ENCODE measurements around the gene ZNF382. TPM values are rescaled to one million over a fixed set of nuclear protein-coding genes. Genes with fewer than 3 reads are reported as not detected.
"Not testable (repeated sequence)": the region's sequence is repeated elsewhere in the genome, so short reads cannot be mapped to it uniquely, and the experiment has no call there.

The ZNF382 gene
- polyA plus RNA-seq: 1 to 10 TPM in 2 of 3 donors, under 1 TPM in 1; 0.77 to 1.6 (median 1.6) TPM

DNA sequence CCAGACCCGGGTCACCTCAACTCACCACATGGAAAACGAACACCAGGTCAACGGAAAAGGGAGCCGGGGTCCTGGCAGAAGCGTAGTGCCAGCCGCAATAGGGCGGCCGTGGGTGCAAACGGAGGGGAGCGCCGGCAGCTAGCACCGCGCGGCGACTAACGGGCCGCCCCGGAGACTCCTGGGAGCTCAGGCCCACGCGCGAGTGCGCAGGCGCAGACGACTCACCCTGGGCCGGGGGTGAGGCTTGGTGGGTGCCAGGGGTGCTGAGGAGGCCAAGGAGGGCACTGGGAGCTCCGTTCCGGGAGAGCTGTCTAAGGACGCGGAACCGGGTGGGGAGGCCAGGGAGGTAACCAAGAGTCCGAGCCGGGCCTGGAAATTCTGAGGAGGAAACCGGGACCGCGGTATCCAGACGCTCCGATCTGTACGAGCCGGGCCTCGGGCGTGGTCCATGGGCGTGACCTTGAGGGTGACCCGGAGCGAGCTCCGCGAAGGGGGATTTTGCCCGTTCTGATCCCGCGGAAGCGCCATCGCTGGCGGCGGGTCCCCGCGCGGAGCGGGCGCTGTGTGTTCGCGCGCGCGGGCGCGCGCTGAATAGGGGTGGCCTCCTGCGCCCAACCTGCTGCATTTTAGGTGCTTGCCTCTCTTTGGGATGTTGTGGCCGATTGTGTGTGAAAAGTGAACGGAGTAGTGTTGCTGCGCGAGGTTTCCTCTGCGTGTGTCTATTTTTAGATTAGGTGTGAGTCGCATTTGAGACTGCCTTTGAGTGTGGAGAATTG, at the start of gene ZNF382:
Gene ZNF382, plus strand, starts transcription at position 213 of the 776 bp plus-strand sequence. CDS start 4,602 bp downstream, outside the sequence.
- WGBS, 3 donors: 0 to 3% (median 1%) methylated on average over 73 of the region's 73 CpGs
- H3K27ac ChIP-seq (ENCODE audit: low read depth, low read length): no peak within 1 kb of the TSS

DNA sequence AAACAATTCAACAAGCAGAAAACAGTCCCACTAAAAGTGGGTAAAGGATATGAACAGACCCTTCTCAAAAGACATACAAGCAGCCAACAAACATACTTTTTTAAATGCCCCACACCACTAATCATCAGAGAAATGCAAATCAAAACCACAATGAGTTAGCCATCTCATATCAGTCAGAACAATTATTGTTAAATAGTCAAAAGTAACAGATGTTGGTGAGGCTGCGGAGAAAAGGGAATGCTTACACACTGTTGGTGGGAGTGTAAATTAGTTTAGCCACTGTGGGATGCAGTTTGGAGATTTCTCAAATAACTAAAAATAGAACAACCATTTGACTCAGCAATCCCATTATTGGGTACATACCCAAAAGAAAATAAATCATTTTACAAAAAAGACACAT, 40.7 kb upstream of the ZNF382 start:
- H3K27ac ChIP-seq (ENCODE audit: low read depth, low read length): no peak overlapping the region
- WGBS, 3 donors: 91 to 100% (median 100%) methylated on average over 1 of the region's 1 CpG

DNA sequence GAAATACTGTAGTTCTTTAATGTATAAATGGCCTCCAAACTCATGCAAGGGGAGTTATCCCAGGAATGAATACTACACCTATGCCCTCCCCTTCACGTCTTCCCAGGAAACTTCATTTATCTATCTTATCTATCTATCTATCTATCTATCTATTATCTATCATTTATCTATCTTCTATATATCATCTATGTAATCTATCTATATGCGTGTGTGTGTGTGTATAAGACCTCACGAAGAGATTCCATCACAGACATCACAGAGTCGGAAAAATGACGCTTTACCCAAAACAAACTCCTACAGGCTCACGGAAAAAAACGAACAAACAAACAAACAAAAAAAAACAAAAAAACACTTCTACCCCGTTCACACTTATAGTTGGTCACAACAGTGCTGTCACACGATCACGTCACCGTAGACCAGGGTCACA, 32.5 kb upstream of the ZNF382 start:
- H3K27ac ChIP-seq (ENCODE audit: low read depth, low read length): no peak overlapping the region
- 1 to 2% (median 2%) methylated on average over 11 of the region's 11 CpGs for WGBS, 3 donors

DNA sequence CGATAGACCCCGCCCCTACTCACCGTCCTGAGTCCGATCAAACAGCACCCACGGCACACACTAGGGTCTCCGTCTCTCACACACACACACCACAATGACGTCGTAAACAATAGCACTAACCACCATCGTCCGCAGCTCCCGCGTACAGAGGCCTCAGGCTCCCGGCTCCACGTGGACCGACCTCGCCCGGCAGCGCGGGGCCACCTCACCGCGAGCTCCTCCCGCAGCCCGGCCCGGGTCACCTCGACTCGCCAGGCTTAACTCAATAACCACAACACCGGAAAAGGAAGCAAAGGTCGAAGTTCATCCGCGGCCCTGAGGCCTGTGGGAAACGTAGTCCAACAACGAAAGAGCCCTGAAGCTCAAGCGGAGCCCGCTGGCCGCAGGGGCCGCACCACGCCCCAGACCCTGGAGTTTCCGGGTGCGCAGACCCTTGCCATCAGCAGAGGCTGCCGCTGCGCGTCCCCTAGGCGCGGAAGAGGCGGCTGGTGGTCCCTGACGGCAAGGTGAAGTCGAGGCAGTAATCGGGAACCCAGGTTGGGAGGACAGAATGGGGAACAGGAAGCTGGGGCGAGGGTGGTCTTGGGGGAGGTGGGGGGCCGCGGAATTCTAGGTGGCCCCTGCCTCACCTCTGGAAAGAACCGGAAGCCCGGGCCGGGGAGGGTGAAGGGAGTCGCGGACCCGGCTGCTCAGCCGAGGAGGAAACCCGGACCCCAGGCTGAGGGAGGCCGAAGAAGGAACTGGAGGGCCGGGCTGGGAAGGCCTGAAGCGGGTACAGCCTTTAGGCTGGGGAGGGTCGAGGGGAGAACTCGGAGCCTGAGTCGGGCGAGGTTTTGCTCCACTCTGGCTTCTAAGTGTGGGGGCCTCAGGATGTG, 31.9 kb upstream of the ZNF382 start, which contains the start of gene ZNF529:
Gene ZNF529, minus strand, starts transcription at position 273 of the 875 bp plus-strand sequence. CDS start 946 bp downstream, outside the sequence.
- WGBS, 3 donors: 0 to 1% (median 1%) methylated on average over 64 to 66 of the region's 66 CpGs
- H3K27ac ChIP-seq (ENCODE audit: low read depth, low read length): no peak within 1 kb of the TSS

DNA sequence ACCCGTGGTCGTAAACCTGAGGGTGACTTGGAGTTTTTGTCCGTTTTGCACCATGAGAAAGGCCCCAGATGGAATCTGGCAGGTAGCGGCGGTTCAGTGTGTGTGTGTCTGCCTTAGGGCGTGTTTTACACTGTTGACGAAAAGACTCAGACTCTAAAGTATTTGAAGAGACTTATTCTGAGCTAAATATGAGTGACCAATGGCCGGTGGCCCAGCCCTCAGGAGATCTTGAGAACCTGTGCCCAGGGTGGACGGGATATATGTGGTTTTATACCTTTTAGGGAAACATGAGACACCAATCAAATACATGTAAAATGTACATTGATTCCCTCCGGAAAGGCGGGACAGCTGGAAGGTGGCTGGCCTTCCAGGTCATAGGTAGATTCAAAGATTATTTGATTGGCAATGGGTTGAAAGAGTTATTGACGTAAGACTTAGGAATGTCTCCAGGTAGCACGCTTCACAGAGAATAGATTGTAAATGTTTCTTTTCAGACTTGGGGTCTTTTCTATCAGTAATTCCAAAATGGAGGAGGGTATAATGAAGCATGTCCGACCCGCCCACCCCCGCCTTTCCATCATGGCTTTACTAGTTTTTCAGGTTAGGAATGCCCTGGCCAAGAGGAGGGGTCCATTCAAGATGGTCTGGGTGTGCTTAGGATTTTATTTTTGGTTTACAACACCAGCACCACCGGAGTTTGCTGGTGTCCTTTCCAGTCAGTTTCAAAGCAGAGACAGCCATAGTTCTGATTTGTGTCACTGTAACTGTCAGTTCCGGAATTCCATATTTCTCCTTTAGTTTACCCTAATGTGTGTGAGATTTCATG, 31.0 kb upstream of the ZNF382 start:
- 13 to 34% (median 30%) methylated on average over 18 of the region's 18 CpGs for WGBS, 3 donors
- H3K27ac ChIP-seq (ENCODE audit: low read depth, low read length): no peak overlapping the region

DNA sequence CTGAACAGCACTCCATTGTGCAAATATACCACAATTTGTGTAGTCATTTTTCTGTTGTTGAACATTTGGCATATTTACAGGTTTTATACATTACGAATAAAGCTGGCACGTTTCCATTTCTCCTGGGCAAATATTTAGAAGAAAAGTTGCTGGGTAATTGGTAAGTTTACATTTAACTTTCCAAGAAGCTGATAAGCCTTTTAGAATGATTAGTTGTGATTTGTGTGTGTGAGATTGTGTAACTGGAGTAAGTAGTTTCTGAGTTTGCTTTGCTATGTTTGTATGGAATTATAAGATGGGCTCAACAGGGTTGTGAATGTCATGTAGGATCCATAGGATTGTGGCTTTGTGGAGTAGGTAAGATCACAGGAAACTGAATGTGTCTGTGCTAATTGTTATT, 30.4 kb upstream of the ZNF382 start:
- WGBS, 3 donors: 19 to 84% (median 69%) methylated on average over 2 of the region's 2 CpGs
- H3K27ac ChIP-seq (ENCODE audit: low read depth, low read length): no peak overlapping the region

DNA sequence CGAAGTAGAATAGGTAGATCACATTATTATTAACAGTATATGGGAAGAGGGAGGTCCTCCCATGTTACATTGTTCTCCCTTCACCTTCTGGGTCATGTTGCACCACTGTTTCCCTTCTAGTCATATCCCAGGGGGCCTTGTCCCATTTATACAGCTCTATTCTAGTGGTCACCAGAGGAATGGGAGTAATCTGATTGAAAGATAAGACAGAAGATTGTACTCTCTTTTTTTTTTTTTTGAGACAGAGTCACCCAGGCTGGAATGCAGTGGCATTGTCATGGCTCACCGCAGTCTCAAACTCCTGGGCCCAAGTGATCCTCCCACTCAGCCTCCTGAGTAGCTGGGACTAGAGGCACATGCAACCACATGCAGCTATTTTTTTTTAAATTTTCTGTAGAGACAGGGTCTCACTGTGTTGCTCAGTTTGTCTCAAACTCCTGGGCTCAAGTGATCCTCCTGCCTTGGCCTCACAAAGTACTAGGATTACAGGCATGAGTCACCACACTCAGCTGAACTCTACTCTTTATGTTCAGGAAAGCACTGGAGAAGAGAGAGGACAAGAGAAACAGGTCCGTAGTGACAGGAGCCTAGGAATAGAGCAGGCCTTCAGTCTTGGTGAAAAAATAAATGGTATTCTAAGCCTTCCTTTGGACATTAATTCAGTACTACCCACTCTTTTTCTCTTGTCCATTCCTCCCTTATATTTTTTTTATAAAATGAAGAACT, 27.7 kb upstream of the ZNF382 start:
- no peak overlapping the region for H3K27ac ChIP-seq (ENCODE audit: low read depth, low read length)
- WGBS, 3 donors: 93 to 98% (median 96%) methylated on average over 3 of the region's 3 CpGs

DNA sequence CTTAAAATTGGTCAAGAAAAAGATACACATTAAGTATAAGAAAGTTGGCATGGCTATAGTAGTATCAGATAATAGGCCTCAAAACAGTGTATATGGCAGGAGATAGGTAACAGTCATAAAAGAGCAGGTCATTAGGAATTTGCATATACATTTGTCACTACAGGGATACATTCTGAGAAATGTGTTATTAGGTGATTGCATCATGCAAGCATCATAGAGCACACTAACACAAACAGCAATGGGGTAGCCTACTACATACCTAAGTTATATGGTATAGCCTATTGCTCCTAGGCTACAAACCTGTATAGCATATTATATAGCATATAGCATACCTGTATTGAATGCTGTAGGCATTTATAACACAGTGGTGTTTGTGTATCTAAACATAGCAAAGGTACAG, 25.9 kb upstream of the ZNF382 start:
- H3K27ac ChIP-seq (ENCODE audit: low read depth, low read length): no peak overlapping the region

DNA sequence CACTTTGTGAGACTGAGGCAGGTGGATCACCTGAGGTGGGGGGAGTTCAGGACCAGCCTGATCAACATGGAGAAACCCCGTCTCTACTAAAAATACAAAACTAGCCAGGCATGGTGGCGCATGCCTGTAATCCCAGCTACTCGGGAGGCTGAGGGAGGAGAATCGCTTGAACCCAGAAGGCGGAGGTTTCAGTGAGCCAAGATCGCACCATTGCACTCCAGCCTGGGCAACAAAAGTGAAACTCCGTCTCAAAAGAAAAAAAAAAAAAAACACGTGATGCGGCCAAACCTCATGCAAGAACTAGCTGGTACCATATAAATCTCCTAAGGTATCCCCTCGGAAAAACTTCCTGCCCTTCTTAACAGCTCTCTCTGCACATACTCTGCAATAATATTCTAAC, 2.4 kb upstream of the ZNF382 start:
- 91 to 96% (median 93%) methylated on average over 8 to 10 of the region's 10 CpGs for WGBS, 3 donors
- H3K27ac ChIP-seq (ENCODE audit: low read depth, low read length): not testable (repeated sequence)

DNA sequence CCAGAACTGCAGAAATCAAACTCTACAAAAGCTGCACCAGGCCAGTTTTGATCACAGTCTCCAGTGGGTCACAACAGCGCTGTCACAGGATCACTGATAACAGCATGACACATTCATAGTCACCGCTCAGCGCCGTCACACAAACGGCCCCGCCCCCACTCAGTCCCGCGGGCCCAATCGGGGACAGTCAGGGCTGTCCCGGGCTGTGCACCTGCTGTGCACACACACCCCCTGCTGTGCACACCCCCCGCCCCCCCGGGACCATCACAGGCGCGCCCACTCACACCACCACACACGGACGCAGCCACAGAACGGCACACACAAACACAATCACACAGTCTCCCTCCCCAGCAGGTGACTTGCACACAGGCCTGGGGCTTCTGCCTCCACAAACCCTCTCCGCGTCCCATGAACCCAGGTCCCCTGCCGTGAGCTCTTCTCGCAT, 435 bp upstream of the ZNF382 start:
- WGBS, 3 donors: 0 to 1% (median 1%) methylated on average over 21 of the region's 21 CpGs
- no peak overlapping the region for H3K27ac ChIP-seq (ENCODE audit: low read depth, low read length)

DNA sequence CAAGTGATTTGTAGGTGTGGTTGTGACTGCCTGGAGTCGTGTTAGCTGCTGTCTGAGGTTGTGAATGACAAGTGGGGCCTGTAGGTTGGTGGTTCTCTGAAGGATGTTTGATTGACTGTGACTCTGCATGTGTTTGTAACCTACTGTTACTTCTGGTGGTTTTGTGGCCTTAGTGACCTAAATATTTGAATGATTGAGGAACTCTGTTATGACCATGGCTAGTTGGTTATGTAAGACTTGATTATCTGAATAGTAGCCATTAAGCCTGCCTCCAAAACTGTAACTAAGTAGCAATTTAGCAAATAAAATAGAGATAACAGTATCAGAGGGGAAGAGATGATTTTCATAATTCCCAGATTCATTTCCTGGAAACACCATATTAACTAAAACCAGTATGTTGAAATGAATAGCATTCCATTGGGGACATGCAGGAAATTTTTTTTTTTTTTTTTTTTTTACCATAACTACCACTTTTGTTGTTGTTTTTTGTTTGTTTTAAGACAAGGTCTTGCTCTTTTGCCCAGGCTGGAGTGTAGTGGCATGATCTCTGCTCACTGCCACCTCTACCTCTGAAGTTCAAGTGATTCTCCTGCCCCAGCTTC, 865 bp downstream of the ZNF382 start:
- WGBS, 3 donors: 0 to 2% (median 0%) methylated on average over 1 of the region's 1 CpG
- H3K27ac ChIP-seq (ENCODE audit: low read depth, low read length): no peak overlapping the region

DNA sequence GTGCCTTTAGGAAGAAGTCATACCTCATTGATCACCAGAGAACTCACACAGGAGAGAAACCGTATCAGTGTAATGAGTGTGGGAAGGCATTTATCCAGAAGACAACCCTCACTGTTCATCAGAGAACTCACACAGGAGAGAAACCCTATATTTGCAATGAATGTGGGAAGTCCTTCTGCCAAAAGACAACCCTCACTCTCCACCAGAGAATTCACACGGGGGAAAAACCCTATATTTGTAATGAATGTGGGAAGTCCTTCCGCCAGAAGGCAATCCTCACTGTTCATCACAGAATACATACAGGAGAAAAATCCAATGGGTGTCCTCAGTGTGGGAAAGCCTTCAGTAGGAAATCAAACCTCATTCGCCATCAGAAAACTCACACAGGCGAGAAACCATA, 21.9 kb downstream of the ZNF382 start:
- 96% methylated on average over 5 of the region's 5 CpGs for WGBS, 3 donors
- H3K27ac ChIP-seq (ENCODE audit: low read depth, low read length): no peak overlapping the region

DNA sequence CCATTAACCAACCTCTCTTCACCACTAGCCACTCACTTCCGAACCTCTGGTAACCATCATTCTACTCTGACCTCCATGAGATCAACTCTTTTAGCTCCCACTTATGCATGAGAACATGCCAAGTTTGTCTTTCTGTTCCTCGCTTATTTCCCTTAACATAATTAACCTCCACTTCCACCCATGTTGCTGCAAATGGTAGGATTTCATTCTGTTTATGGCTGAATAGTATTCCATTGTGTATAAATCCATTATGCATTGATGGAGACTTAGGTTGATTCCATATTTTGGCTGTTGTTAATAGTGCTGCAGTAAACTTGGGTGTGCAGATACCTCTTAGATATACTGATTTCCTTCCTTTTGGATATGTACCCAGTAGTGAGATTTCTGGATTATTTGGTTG, 30.2 kb downstream of the ZNF382 start:
- 96 to 98% (median 97%) methylated on average over 2 of the region's 2 CpGs for WGBS, 3 donors

DNA sequence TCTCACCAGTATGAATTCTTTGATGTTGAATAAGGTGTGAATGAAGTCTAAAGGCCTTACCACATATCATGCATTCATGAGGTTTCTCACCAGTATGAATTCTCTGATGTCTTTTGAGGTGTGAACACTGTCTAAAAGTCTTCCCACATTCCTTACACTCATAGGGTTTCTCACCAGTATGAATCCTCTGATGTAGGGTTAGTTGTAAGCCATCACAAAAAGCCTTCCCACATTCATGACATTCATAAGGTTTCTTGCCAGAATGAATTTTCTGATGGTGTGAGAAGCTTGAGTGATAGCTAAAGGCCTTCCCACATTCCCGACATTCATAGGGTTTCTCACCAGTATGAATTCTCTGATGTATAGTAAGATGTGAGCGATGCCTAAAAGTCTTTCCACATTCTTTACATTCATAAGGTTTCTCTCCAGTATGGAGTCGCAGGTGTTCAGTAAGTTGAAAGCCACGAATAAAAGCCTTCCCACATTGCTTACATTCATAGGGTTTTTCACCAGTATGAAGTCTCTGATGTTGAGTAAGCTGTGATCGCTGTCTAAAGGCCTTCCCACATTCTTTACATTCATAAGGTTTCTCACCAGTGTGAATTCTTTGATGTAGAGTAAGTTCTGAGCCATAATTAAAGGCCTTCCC, 33.9 kb downstream of the ZNF382 start:
- WGBS, 3 donors: 97 to 98% (median 97%) methylated on average over 5 of the region's 5 CpGs
- no peak overlapping the region for H3K27ac ChIP-seq (ENCODE audit: low read depth, low read length)

More for the DNA sequence above, 30.2 kb downstream of the ZNF382 start:
- H3K27ac ChIP-seq (ENCODE audit: low read depth, low read length): no peak overlapping the region

DNA sequence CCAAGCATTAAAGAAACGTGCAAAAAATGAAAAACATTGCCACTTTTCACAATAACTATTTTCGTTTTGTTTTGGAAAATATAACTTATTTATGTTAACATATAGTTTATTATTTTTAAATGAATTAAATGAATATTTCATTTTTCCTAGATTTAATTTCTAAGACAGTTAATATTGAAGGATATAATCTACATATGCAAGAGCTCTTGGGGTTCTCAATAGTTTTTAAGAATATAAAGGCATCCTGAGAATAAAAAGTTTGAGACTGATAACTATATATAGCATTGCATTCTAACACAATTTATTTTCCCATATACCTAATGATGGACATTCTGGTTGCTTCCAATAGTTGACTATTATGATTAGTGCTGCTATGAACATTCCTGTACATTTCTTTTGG, 41.6 kb downstream of the ZNF382 start:
- H3K27ac ChIP-seq (ENCODE audit: low read depth, low read length): no peak overlapping the region
- WGBS, 3 donors: 94 to 97% (median 96%) methylated on average over 2 of the region's 2 CpGs

DNA sequence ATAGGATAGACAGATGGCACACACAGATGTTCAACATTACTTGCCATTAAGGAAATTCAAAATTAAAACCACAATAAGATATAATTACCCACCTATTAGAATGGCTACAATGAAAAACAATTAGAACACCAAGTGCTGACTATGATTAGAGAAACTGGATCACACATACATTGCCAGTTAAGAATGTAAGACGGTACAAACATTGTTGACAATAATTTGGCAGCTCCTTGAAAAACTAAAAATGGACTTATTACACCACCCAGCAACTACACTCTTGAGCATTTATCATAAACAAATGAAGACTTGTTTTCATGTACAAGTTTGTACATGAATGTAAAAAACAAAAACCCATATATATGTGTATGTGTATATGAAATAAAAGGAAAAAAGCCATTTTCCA, 47.8 kb downstream of the ZNF382 start:
- 87 to 100% (median 88%) methylated on average over 1 of the region's 1 CpG for WGBS, 3 donors
- no peak overlapping the region for H3K27ac ChIP-seq (ENCODE audit: low read depth, low read length)

DNA sequence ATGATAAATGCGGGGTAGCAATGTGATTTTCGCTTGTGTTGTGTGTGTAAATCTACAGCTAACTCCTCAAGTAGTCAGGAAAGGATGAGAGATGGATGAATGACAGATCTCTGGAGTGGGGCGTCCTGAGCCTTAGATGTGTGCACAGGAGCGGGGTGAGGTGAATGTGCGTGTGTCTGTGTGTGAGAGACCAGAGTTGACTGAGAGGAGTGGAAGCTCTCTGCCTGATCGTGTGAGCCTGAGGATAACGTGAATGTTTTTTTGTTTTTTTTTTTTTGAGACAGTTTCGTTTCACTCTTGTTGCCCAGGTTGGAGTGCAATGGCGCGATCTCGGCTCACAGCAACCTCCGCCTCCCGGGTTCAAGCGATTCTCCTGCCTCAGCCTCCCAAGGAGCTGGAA, 60.7 kb downstream of the ZNF382 start:
- H3K27ac ChIP-seq (ENCODE audit: low read depth, low read length): no peak overlapping the region
- 39 to 60% (median 52%) methylated on average over 14 of the region's 14 CpGs for WGBS, 3 donors
